Renal cortical epithelial cell (primary cell): Measurements from ENCODE around the gene LMX1B. TPM values are rescaled to one million over a fixed set of nuclear protein-coding genes. Genes with fewer than 3 reads are reported as not detected.

ENCODE experiments used
- total RNA-seq: library from RNA; depleted of rRNA; stranded (reverse); fragments of >200 nt; gene quantifications from 2 replicates; pipeline ENCODE4 v1.2.3, GENCODE V29; 2014

Gene LMX1B
- total RNA-seq, 1 donor from 2014 or later = not detected

Other genes with a start within 250 kb of the LMX1B start
- gene ZBTB43, start 191.1 kb downstream of the LMX1B start, total RNA-seq = 12.7 and 16.6 TPM in 2 replicates
- gene ZBTB34, start 246.7 kb downstream of the LMX1B start, total RNA-seq = 9.0 and 19.5 TPM in 2 replicates